Muscle layer of duodenum (tissue), 2 donors: ENCODE results near the gene IFFO2.

ENCODE experiments used
- H3K27ac ChIP-seq: one replicate; pipeline ENCODE4 v1.7.0; 2013; ENCODE audit warnings: mild to moderate bottlenecking, low read length
- H3K27me3 ChIP-seq: one replicate; pipeline ENCODE4 v1.7.0; 2013; ENCODE audit warnings: low read depth, mild to moderate bottlenecking, control low read depth, low read length
- H3K36me3 ChIP-seq, 2 donors: one replicate each; pipeline ENCODE4 v1.7.0; 2013; ENCODE audit warnings: low read length in 2 of 2, control low read depth in 1 of 2, mild to moderate bottlenecking in 1 of 2; ENCODE audit not compliant: insufficient read depth in 2 of 2, control insufficient read depth in 1 of 2
- H3K4me1 ChIP-seq, 2 donors: one replicate each; pipeline ENCODE4 v1.7.0; 2013; ENCODE audit warnings: low read length in 2 of 2, mild to moderate bottlenecking in 2 of 2, control low read depth in 1 of 2, moderate library complexity in 1 of 2; ENCODE audit not compliant: insufficient read depth in 2 of 2, control insufficient read depth in 1 of 2
- H3K4me3 ChIP-seq, 2 donors: one replicate each; pipeline ENCODE4 v1.7.0; 2013; ENCODE audit warnings: low read length in 2 of 2, low read depth in 1 of 2, mild to moderate bottlenecking in 1 of 2
- H3K9me3 ChIP-seq, 2 donors: one replicate each; pipeline ENCODE4 v1.7.0; 2013; ENCODE audit warnings: low read length in 2 of 2, control low read depth in 1 of 2, mild to moderate bottlenecking in 1 of 2; ENCODE audit not compliant: control insufficient read depth in 1 of 2
- donor health status: healthy.

The IFFO2 gene

GRCh38 chr1:18866846-18867245 is 89.6 kb downstream of the IFFO2 start:
- no peak overlapping the region for H3K27ac ChIP-seq
- H3K27me3 ChIP-seq = no peaks in the 10 kb centered on the region
- H3K36me3 ChIP-seq = no peaks in the 10 kb centered on the region
- H3K9me3 ChIP-seq = no peaks in the 10 kb centered on the region
- H3K4me1 ChIP-seq = peaks cover 0 to 5% of the 10 kb centered on the region in 2 donors
- H3K4me3 ChIP-seq = no peak overlapping the region

- Histone ChIP-seq H3K36me3 (no peaks in the 10 kb centered on the region), H3K9me3 (no peaks in the 10 kb centered on the region), H3K27ac (no peak overlapping the region), H3K4me3 (no peak overlapping the region), H3K4me1 (peaks cover 0 to 5% of the 10 kb centered on the region in 2 donors), H3K27me3 (no peaks in the 10 kb centered on the region)
Measured at GRCh38 chr1:18866314-18866713, 90.2 kb downstream of the IFFO2 start.

GRCh38 chr1:18865176-18865575 is 91.3 kb downstream of the IFFO2 start:
- Histone ChIP-seq H3K27ac (no peak overlapping the region), H3K9me3 (no peaks in the 10 kb centered on the region), H3K4me3 (no peak overlapping the region), H3K27me3 (no peaks in the 10 kb centered on the region), H3K4me1 (peaks cover 0 to 3% of the 10 kb centered on the region in 2 donors), H3K36me3 (no peaks in the 10 kb centered on the region)

GRCh38 chr1:18861590-18861989 is 94.9 kb downstream of the IFFO2 start:
- no peaks in the 10 kb centered on the region for H3K36me3 ChIP-seq
- no peak overlapping the region for H3K27ac ChIP-seq
- H3K4me1 ChIP-seq = no peaks in the 10 kb centered on the region

GRCh38 chr1:18861082-18861481 is 95.4 kb downstream of the IFFO2 start:
- H3K9me3 ChIP-seq = no peaks in the 10 kb centered on the region
- H3K27me3 ChIP-seq = no peaks in the 10 kb centered on the region
- H3K27ac ChIP-seq = no peak overlapping the region
- H3K4me3 ChIP-seq = no peak overlapping the region
- H3K36me3 ChIP-seq = no peaks in the 10 kb centered on the region
- H3K4me1 ChIP-seq = no peaks in the 10 kb centered on the region

More at GRCh38 chr1:18861590-18861989, 94.9 kb downstream of the IFFO2 start:
- H3K4me3 ChIP-seq = no peak overlapping the region
- no peaks in the 10 kb centered on the region for H3K9me3 ChIP-seq
- H3K27me3 ChIP-seq = no peaks in the 10 kb centered on the region

- no peaks in the 10 kb centered on the region for H3K27me3 ChIP-seq
- no peaks in the 10 kb centered on the region for H3K36me3 ChIP-seq
- no peak within 1 kb of the TSS for H3K27ac ChIP-seq
- no peaks in the 10 kb centered on the region for H3K9me3 ChIP-seq
- no peaks in the 10 kb centered on the region for H3K4me1 ChIP-seq
- H3K4me3 ChIP-seq = no peak within 1 kb of the TSS
Measured at GRCh38 chr1:18859560-18859959, 96.9 kb downstream of the IFFO2 start, which contains the start of gene TAS1R2. TAS1R2 (minus strand) TSS chr1:18859660; CDS start chr1:18859660, 0 bp downstream.

GRCh38 chr1:18858070-18858688 is 98.3 kb downstream of the IFFO2 start:
- H3K27me3 ChIP-seq = no peaks in the 10 kb centered on the region
- H3K9me3 ChIP-seq = no peaks in the 10 kb centered on the region
- no peak overlapping the region for H3K27ac ChIP-seq
- H3K36me3 ChIP-seq = no peaks in the 10 kb centered on the region
- no peak overlapping the region for H3K4me3 ChIP-seq
- no peaks in the 10 kb centered on the region for H3K4me1 ChIP-seq

GRCh38 chr1:18856435-18856834 is 100.0 kb downstream of the IFFO2 start:
- H3K27ac ChIP-seq = no peak overlapping the region
- H3K4me1 ChIP-seq = no peaks in the 10 kb centered on the region
- H3K27me3 ChIP-seq = no peaks in the 10 kb centered on the region
- H3K9me3 ChIP-seq = no peaks in the 10 kb centered on the region
- no peak overlapping the region for H3K4me3 ChIP-seq
- H3K36me3 ChIP-seq = no peaks in the 10 kb centered on the region

- Histone ChIP-seq H3K4me3 (no peak overlapping the region), H3K4me1 (no peaks in the 10 kb centered on the region), H3K9me3 (no peaks in the 10 kb centered on the region), H3K27me3 (no peaks in the 10 kb centered on the region), H3K27ac (no peak overlapping the region), H3K36me3 (no peaks in the 10 kb centered on the region)
Measured at GRCh38 chr1:18855573-18855972, 100.9 kb downstream of the IFFO2 start.

GRCh38 chr1:18854331-18855025 is 102.0 kb downstream of the IFFO2 start:
- Histone ChIP-seq H3K36me3 (no peaks in the 10 kb centered on the region), H3K4me3 (no peak overlapping the region), H3K27ac (no peak overlapping the region), H3K4me1 (no peaks in the 10 kb centered on the region), H3K27me3 (no peaks in the 10 kb centered on the region), H3K9me3 (no peaks in the 10 kb centered on the region)
